ENCODE measurements around the gene IL4. TPM values are rescaled to one million over a fixed set of nuclear protein-coding genes. Genes with fewer than 3 reads are reported as not detected.

Gene IL4
- total RNA-seq, 1 donor from 2014 or later, result not detected

DNA sequence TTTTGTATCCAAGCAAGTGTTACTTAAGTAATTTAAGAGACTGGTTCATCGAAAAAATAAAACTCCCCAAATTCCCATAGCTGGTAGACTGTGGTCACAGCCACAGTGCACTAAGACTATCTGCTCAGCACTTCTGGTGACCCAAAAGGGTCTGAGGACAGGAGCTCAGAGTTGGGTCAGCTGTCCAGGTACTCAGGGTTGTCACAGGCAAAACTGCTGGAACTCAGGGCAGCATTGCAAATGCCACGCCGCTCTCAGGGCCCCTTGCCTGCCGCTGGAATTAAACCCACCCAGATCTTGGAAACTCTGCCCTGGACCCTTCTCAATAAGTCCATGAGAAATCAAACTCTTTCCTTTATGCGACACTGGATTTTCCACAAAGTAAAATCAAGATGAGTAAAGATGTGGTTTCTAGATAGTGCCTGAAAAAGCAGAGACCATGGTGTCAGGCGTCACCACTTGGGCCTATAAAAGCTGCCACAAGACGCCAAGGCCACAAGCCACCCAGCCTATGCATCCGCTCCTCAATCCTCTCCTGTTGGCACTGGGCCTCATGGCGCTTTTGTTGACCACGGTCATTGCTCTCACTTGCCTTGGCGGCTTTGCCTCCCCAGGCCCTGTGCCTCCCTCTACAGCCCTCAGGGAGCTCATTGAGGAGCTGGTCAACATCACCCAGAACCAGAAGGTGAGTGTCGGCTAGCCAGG, 16.0 kb upstream of the IL4 start, which contains the start of gene IL13:
IL13 (plus strand) TSS at position 498 of the 705 bp plus-strand sequence; CDS start at position 512, 14 bp downstream.
- intact Hi-C loops (cut with DNase I), result no loop called here
- no peak for DNase-seq (ENCODE audit: low spot score)

DNA sequence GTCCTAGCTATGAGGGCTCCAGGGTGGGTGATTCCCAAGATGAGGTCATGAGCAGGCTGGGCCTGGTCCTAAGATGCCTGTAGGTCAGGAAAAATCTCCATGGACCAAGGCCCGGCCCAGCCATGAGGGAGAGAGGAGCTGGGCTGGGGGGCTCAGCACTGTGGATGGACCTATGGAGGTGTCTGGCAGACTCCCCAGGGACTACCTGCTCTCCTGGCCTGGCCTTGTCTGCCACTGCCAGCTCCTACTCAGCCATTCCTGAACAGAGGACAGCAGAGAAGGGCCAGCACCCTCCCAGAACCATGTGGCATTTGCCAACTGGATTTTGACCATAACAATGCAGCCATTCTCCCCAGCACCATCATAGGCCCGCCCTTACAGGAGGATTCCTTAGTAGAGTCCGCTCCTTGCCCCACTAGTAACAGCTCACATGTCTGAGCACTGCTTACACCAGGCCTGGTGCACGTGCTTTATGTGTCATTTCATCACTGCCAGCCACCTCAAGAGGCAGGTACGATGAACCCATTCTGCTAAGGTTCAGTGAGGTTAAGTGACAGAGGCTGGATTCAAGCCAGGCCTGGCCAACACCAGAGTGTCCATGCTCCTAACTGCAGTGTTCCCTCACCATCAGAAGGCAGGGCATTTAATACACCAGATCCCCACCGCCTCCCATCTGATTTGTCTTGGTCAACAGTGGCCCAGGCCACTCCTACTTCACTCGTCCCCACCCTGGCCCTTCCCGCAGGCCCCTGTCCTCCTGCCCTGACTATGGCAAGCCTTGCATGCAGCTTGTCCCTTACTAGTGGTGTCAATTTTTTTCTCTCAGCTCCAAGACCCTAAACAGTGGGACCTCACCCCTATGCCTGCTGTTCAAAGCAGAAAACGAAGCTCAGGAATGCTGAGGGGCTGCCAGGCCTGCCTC, 15.1 kb upstream of the IL4 start:
- DNase-seq (ENCODE audit: low spot score), result no peak
- intact Hi-C loops (cut with DNase I), result no loop called here

DNA sequence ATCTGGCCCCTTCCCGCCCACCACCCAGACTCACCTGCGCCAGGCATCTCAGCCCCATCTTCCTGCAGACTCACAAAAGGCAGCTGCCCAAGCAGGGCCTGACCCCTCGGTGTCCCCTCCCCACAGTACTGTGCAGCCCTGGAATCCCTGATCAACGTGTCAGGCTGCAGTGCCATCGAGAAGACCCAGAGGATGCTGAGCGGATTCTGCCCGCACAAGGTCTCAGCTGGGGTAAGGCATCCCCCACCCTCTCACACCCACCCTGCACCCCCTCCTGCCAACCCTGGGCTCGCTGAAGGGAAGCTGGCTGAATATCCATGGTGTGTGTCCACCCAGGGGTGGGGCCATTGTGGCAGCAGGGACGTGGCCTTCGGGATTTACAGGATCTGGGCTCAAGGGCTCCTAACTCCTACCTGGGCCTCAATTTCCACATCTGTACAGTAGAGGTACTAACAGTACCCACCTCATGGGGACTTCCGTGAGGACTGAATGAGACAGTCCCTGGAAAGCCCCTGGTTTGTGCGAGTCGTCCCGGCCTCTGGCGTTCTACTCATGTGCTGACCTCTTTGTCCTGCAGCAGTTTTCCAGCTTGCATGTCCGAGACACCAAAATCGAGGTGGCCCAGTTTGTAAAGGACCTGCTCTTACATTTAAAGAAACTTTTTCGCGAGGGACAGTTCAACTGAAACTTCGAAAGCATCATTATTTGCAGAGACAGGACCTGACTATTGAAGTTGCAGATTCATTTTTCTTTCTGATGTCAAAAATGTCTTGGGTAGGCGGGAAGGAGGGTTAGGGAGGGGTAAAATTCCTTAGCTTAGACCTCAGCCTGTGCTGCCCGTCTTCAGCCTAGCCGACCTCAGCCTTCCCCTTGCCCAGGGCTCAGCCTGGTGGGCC, 13.9 kb upstream of the IL4 start:
- no peak for DNase-seq (ENCODE audit: low spot score)
- intact Hi-C loops (cut with DNase I), result no loop called here

DNA sequence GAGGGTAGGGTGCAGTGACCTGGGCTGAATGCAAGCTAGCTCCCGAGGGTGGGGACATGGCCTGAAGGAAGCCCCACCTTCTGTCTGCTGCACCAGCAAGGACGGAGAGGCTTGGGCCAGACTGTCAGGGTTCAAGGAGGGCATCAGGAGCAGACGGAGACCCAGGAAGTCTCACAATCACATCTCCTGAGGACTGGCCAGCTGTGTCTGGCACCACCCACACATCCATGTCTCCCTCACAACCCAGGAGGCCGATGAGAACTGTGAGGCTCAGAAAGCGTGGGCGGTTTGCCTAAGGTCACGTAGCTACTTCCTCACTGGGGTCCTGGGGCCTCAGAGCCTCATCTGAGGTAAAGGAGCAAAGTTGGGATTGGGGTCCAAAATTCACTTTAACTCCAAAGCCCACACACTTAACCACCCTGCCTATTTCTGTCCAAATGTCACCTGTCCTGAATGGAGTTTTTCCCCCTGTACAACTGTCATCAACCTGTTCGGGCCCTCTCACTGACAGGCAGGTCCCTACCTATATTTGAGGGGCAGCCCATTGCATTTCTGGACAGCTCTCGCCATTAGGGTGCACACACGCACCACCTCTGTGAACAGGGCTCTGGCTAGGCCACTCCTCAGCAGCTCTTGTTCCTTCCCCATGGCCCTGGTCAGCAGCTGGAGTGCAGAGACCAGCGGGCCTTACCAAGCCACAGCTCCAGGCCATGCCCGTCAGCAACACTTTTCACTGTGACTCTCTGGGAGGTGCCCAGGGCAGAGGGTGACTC, 12.4 kb upstream of the IL4 start:
- intact Hi-C loops (cut with DNase I), result no loop called here
- DNase-seq (ENCODE audit: low spot score), result no peak

DNA sequence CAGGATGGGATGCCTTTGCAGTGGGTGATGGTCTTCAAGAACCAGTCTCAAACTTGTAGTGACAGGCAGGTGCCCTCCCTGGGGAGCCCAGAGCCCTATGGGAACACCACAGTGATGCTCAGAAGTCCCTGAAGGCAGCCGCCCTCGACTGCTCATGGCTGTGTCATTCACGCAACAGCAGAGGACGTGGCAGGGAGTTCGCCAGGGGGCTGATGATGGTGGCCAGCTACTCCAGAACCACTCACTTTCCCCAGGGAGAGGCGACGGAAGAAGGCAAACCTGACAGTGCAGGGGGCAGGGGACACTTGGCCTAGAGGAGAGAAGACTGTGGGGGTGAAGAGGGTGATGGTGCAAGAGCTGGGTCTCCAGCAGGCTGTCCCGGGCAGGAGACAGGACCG, 11.8 kb upstream of the IL4 start:
- intact Hi-C loops (cut with DNase I), result no loop called here
- DNase-seq (ENCODE audit: low spot score), result no peak

DNA sequence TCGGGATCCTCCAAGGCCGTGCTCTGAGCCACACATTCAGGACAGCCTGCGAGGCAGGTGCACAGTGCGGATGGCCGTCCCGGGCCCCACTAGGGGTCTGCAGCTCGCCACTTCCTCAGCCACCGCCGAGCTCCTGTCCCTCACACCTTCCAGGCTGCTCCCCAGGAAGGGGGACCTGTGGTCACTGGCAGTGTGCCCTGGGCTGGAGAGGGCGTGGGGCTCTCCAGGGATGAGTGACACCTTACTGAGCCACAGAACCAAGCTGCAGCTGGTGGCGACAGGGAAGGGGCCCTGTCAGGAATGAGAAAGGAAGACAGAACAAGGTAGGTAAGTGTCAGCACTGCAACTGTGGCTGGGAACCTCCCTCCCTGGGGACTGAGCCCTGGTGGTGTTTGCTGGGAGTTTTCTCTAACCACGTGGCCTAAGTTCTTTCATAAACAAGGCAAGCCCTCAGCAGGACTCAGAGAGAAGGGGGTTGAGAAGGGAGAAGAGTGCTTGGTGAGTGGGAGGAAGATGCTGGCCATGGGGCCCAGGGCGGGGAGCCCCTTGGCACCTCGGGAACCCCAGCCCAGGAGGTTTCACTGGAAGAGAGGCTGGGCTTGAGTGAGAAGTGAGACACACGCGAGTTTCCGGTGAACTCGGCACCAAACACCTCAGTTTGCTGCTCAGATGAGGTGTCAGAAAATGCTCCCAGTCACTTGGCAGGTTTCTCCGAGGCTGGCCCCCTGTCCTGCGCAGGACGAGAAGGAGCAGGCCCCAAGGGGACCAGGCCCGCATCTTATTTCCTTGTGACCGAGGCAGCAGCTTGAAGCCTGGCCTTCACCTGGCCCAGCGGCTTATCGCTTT, 10.6 kb upstream of the IL4 start:
- no peak for DNase-seq (ENCODE audit: low spot score)
- intact Hi-C loops (cut with DNase I), result no loop called here

DNA sequence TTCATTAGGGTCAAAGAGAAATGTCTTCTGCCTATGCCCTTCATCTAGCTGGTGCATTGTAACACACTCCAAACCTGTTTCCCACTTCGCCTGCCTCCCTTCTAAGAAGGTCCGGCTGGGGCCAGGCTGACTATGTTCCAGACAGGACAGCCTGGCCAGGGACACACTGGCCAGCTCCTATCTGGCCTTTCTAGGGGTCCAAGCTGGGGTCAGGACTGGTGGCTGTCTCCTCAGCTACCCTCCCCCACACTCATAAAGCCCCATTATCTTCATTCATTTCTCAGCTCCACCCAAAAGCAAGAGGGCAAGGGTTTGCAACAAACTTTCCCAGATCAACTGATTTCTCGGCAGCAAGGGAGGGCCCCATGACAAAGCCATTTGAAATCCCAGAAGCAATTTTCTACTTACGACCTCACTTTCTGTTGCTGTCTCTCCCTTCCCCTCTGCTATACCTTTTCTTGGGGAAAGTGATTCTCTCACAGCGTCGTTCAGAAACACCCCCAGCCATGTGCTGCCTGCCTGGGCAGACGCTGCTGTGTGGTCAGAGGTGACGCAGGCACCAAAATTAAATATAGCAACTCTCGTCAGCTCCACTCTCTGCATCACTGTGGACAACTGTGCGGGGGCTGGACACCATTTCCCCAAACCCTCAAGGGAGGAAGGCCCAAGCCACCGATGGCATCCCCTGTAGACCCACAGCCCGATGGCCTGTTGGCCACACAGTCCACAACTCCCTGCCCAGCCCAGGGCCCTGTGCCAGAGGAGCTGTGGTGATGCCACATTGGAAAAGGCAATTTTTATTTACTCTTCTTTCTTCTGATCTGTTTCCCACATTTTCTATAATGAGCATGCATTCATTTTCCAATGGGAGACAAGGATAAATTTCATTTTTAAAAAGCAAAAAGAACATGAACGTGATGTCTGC, 9.8 kb upstream of the IL4 start:
- DNase-seq (ENCODE audit: low spot score), result no peak
- intact Hi-C loops (cut with DNase I), result no loop called here

DNA sequence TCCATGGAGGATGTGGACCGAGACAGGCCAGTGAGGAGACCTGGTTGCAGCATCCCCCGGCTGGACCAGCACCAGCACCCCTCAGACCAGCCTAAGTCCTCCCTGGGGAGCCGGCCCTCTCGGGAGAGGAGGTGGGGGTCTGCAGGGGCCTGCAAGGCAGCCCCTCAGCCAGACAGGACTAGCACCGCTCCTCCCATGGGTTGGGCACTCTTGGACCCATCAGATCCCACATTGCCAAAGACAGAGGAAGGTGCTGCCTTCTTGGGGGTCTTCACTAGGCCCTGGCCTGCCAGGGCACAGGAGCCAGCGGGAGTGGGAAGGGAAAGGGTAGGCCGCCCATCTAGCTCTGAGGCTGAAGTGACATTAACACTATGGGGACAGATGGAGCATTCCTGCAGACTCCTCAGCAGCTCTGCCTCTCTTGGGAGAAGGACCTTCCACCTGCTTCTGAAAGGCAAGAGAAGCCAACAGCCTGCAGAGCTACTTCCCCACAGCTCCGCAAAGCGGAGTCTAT, 9.0 kb upstream of the IL4 start:
- DNase-seq (ENCODE audit: low spot score), result no peak
- intact Hi-C loops (cut with DNase I), result no loop called here

DNA sequence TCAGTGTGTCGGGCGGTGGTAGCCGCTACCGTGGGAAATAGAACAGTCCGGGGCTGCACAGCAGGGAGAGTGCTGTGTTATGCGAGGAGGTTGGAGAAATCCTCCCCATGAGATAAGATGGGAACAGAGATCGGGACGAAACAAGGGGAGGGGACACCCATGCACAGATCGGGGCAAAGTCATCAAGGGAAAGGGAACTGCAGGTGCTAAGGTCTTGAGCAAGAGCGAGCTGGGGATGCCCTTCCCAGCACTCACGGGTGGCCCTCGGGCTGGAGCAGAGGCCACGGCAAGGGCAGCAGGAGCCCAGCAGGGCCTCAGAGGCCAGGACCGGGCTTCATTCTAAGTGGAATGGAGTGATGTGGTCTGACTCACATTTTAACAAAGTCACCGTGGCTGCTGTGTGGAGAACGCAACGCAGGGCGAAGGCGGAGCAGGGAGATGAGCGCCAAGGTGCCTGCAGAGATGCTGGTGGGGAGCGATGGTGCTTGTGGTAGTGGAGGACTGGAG, 8.2 kb upstream of the IL4 start:
- DNase-seq (ENCODE audit: low spot score), result no peak
- intact Hi-C loops (cut with DNase I), result no loop called here

DNA sequence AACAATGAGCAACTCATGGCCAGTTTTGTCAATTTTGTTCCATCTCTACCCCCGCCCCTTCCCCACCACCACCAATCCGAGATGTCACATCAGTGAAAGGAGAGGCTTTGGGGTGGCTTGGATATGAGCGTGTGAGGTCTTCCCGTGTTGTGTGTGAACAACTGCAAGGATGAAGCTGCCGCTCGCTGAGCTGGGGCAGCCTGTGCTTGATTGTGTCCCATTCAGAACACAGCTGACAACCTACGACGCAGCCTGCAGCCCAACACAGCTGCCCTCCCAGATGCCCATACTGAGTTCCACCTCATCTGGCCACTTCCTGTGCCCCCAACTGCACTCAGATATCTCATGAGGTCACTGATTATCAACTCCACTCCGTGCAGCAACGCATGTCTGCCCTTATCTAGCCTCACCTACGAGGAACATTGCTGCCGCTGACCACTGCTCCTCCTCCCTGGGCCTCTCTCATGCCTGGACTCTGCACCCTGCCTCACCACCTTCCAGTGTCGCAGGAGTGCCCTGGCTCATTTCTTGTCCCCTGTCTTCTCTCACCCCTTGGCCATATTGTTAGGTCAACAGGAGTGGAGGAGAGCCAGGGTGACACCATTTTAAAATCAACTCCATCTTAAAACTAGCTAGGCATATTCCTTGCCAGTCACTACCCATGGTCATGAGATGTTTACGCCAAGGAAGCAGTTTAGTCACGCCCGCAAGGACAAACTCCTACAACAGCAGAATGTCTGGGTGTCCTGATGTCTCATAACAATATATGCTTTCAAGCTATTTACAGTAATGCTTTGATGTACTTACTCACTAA, 7.3 kb upstream of the IL4 start:
- DNase-seq (ENCODE audit: low spot score), result no peak
- intact Hi-C loops (cut with DNase I), result no loop called here

DNA sequence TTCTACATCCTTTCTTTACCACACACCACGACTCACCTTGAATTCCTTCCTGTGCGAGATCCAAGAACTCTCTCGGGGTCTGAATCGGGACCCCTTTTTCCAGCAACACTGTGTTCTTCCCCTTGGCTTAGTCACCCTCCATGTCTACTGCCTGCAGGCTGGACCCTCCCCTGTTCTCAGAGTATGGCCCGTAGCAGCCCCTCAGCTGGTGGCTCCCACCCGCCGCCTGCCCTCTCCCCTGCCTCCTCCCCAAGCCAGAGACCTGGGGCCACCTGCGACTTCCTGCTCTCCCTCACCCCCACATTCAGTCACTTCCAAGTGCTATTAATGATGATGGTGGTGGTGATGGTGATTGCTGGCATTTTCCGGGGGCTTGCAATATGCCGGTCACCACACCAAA, 6.5 kb upstream of the IL4 start:
- intact Hi-C loops (cut with DNase I), result no loop called here
- DNase-seq (ENCODE audit: low spot score), result no peak

DNA sequence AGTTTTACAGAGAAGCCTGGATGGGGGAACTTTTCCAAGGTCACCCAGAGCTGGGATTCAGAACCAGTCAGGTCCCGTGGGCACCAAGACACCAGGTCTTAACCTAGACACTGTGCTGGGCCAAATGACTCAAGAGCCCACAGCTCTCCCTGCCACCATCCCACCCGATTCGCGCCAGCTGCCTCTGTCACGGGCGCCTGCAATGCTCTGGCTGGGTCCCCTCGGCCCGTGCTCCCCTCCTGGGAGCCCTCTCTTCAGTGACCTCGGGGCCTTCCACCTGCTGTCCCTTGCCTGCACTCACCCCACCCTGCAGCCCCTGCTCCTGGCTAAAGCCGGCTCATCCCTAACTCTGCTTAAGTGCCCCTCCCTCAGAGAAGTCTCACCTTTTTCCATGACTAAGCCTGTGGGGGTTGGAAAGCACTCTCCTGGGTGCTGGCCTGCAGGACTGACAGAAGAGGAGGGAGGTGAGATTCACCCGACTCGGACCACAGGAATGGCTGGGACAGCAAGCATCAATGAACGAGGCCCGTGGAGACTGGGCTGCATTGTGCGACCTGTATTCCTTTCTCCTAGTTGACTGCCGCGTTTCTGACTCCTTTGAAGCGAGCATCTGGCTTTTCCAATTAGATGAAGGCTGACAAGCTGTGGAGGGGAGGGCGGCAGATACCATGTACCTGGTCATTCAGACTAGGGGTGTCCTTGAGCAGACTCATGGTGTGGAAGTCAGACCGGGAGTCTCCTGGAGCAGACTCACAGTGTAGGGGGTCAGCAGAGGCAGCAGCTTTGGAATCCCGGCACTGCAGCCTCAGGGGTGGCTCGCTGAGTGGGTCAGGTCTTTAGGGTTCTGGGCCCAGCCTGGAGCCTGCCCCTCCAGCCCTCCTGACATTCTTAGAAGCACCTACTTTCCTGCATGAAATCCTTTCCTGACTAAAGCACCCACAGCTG, 5.8 kb upstream of the IL4 start:
- intact Hi-C loops (cut with DNase I), result no loop called here
- DNase-seq (ENCODE audit: low spot score), result no peak

DNA sequence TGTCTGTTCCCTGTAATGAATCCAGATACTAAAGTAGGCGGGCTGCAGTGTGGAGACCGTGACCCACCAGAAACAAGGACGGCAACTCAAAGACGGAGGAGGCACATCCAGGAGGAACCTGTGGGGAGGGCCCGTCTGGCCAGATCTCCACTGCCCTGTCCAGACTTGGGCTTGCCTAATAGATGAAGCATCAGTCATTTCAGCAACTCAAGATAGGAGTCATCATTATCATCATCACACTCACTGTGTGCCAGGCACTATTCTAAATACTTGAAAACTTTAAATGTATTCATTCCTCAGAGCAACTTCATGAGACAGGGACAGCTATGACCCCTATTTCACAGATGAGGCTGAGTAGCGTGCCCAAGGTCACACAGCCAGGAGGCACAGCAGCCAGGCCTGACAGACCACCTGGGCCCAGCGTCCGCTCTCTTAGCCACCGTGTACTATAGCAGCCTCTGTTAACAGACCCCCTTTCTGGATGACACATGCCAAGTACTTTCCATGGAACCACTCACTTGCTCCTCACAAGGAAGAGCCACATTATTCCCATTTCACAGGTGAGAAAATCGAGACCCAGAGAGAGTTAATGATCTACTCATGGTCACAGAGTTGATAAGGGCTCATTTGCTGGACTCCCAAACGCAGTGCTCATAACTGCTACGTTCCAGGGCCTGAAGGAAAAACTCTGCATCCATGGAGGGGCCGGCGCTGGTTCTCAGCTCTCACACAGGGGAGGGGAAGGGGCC, 4.9 kb upstream of the IL4 start:
- DNase-seq (ENCODE audit: low spot score), result no peak
- intact Hi-C loops (cut with DNase I), result no loop called here

DNA sequence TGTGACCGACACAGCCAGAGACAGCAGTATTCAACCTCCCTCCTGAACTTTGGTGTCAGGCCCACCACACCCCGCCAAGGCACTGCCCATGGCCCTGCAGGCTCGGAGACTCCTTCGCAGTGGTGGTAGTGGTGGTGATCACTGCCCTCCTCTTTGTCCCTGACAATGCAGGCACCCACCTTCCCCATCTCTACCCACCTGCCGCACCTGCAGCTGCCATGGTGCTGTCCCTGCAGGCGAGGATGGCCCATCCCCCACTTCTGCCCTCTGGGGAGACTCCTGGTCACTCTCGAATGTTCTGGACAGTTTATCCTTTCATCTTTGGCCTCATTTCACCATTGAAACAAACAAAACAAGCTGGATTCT, 4.4 kb upstream of the IL4 start:
- intact Hi-C loops (cut with DNase I), result no loop called here
- DNase-seq (ENCODE audit: low spot score), result no peak

Data from cardiac septum (tissue), 1 donor.